ENCODE results near the gene SECTM1.

The SECTM1 gene

GRCh38 chr17:82327289-82327688, 6.3 kb downstream of the SECTM1 start:
- no peak for FAIRE-seq

GRCh38 chr17:82325286-82326180, 8.0 kb downstream of the SECTM1 start:
- FAIRE-seq, result no peak

- FAIRE-seq, result no peak
Measured at GRCh38 chr17:82324566-82325285, 8.8 kb downstream of the SECTM1 start.

- FAIRE-seq, result no peak
Measured at GRCh38 chr17:82323514-82324234, 9.9 kb downstream of the SECTM1 start.

- FAIRE-seq, result no peak
Measured at GRCh38 chr17:82322526-82323453, 10.8 kb downstream of the SECTM1 start.

GRCh38 chr17:82321947-82322466, 11.6 kb downstream of the SECTM1 start:
- no peak for FAIRE-seq

GRCh38 chr17:82320956-82321927, 12.3 kb downstream of the SECTM1 start:
- no peak for FAIRE-seq

- no peak for FAIRE-seq
Measured at GRCh38 chr17:82320140-82320840, 13.3 kb downstream of the SECTM1 start.

- FAIRE-seq, result no peak
Measured at GRCh38 chr17:82319619-82320062, 13.9 kb downstream of the SECTM1 start.

- FAIRE-seq, result no peak
Measured at GRCh38 chr17:82318772-82319606, 14.6 kb downstream of the SECTM1 start.

GRCh38 chr17:82318169-82318498, 15.4 kb downstream of the SECTM1 start:
- FAIRE-seq, result no peak

- FAIRE-seq, result no peak
Measured at GRCh38 chr17:82317394-82318168, 16.0 kb downstream of the SECTM1 start, which contains the start of gene CD7. CD7 (minus strand) TSS chr17:82317608; CDS start chr17:82317495, 113 bp downstream.

GRCh38 chr17:82316651-82317393, 16.7 kb downstream of the SECTM1 start:
- FAIRE-seq, result no peak

GRCh38 chr17:82315703-82316358, 17.7 kb downstream of the SECTM1 start:
- FAIRE-seq, result no peak

- FAIRE-seq, result no peak
Measured at GRCh38 chr17:82314727-82315605, 18.6 kb downstream of the SECTM1 start.

Data from A204.1 (cell line).